SK-N-MC (cell line): ENCODE measurements around the gene HOXA3.

Source experiments
- DNase-seq: peaks from one replicate; pipeline ENCODE4 v3.0.0-alpha.2; 2011; ENCODE audit warnings: low read depth, low spot score
- H3K27ac ChIP-seq: fragments of 200-600 bp; sonication (generic); 2 replicates; pipeline ENCODE4 v1.5.1; 2016; ENCODE audit warnings: mixed run types
- H3K36me3 ChIP-seq: fragments of 200-600 bp; sonication (generic); 2 replicates; pipeline ENCODE4 v1.6.1; 2017; ENCODE audit warnings: antibody characterized with exemption, low read length, mixed read lengths; ENCODE audit not compliant: insufficient read depth
- H3K4me3 ChIP-seq: fragments of 200-600 bp; sonication (generic); 2 replicates; pipeline ENCODE4 v1.5.1; 2016
- H3K9ac ChIP-seq: fragments of 200-600 bp; sonication (generic); 2 replicates; pipeline ENCODE4 v1.8.0; 2017; ENCODE audit warnings: mixed run types, mixed read lengths; ENCODE audit not compliant: insufficient read length
- H3K9me3 ChIP-seq: fragments of 200-600 bp; sonication (generic); 2 replicates; pipeline ENCODE4 v1.6.1; 2017; ENCODE audit warnings: low read depth, mild to moderate bottlenecking, antibody characterized with exemption, low read length, moderate library complexity, mixed read lengths
- EZH2 ChIP-seq: fragments of 200-600 bp; sonication (generic); IDR thresholded peaks from one replicate; pipeline ENCODE4 v1.6.1; 2017; ENCODE audit warnings: antibody characterized with exemption
- FOXP2 ChIP-seq: optimal IDR thresholded peaks from 2 replicates; pipeline ENCODE3; 2011; ENCODE audit warnings: mild to moderate bottlenecking, moderate library complexity; ENCODE audit not compliant: insufficient read depth; ENCODE audit errors: extremely low read length, control extremely low read depth
- POLR2AphosphoS5 ChIP-seq: IDR thresholded peaks from 2 replicates; pipeline ENCODE4 v1.6.1; 2012; ENCODE audit warnings: mild to moderate bottlenecking, low read depth, low read length, borderline replicate concordance

Gene HOXA3

GRCh38 chr7:27117887-27118491 lies 34.4 kb downstream of the HOXA3 start:
- H3K27ac ChIP-seq, result no peak overlapping the region
- no peak overlapping the region for H3K4me3 ChIP-seq
- no peaks in the 10 kb centered on the region for H3K9me3 ChIP-seq
- no peak for DNase-seq
- no peak for TF ChIP-seq POLR2AphosphoS5
- H3K9ac ChIP-seq, result no peak overlapping the region
- no peaks in the 10 kb centered on the region for H3K36me3 ChIP-seq

DNA sequence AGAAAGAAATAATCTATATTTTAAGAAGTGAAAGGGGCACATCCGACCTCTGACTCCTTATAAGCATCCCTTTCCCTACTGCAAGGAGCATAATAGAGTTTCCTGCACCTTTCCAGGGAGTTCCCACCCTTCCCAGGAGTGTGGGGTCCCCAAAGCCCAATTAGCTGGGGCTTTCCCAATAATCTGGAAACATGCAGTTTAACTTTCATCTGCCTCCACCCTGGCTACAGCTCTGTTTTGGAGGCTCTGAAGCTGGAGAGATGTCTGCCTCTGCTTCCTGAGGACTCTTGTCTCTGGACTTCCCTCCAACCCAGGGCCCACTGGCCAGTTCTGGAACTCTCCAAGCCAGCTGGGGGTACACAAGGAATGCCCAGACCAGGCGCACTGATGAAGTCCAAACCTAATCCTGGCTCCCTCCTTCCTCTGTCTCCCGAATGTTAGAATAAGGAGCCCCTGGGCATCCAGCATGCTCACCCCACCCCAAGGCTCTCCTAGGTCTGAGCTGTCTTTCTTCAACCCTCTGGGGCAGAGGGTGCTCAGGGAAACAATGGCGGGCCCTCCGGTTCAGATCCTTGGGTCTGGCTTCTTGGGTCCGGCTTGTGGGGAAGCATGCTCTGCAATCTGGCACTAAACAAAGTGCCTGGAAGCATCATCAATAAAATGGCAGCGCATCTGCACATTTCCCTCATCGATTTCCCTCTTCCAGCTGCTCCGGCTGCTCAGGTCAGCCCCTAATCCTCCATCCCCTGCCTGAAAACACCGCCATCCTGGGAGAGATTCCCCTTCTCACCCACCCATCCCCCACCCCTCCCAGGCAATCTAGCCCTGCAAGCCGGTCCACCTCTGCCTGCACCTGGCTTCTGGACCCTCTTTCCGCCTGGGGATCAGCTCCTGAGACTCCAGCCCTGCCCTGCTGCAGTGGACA lies 35.2 kb downstream of the HOXA3 start:
- H3K36me3 ChIP-seq, result no peaks in the 10 kb centered on the region
- no peak for TF ChIP-seq POLR2AphosphoS5
- TF ChIP-seq FOXP2, result no peak
- TF ChIP-seq EZH2, result no peak
- H3K9me3 ChIP-seq, result no peaks in the 10 kb centered on the region
- H3K4me3 ChIP-seq, result no peak overlapping the region
- H3K27ac ChIP-seq, result no peak overlapping the region
- DNase-seq, result no peak
- H3K9ac ChIP-seq, result no peak overlapping the region

- no peak for TF ChIP-seq FOXP2
- no peak for TF ChIP-seq POLR2AphosphoS5
- TF ChIP-seq EZH2, result no peak
Measured at GRCh38 chr7:27116031-27116961, 36.1 kb downstream of the HOXA3 start.

GRCh38 chr7:27115221-27116026 lies 37.0 kb downstream of the HOXA3 start:
- Histone ChIP-seq H3K4me3 (no peak overlapping the region; the same call in 1 of the 2 replicates), H3K36me3 (no peaks in the 10 kb centered on the region), H3K9ac (no peak overlapping the region), H3K9me3 (no peaks in the 10 kb centered on the region), H3K27ac (no peak overlapping the region)
- no peak for TF ChIP-seq FOXP2
- peak; percentile 99 for TF ChIP-seq EZH2
- TF ChIP-seq POLR2AphosphoS5, result no peak
- DNase-seq, result no peak

More at GRCh38 chr7:27116031-27116961, 36.1 kb downstream of the HOXA3 start:
- no peaks in the 10 kb centered on the region for H3K36me3 ChIP-seq
- H3K27ac ChIP-seq, result no peak overlapping the region
- DNase-seq, result no peak
- H3K9me3 ChIP-seq, result no peaks in the 10 kb centered on the region
- H3K9ac ChIP-seq, result no peak overlapping the region
- no peak overlapping the region for H3K4me3 ChIP-seq

DNA sequence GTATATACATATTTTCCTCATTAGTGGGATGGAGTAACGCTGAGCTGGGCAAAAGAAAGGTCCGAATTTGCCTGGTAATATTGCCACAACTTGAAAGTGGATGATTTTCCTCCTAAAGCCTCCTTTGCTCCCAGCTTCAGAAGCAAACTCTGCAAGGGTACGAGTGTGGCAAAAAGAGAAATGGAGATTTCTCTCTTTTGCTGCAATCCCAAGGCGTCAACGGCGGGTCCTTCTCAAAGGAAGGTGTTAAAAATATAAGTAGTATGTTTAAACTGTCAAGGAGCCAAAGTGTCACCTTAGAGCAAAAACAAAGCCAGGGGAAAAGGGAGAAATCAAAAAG lies 37.5 kb downstream of the HOXA3 start:
- Histone ChIP-seq H3K36me3 (no peaks in the 10 kb centered on the region), H3K27ac (no peak overlapping the region), H3K9ac (no peak overlapping the region), H3K4me3 (no peak overlapping the region; the same call in 1 of the 2 replicates), H3K9me3 (no peaks in the 10 kb centered on the region)
- no peak for DNase-seq
- TF ChIP-seq FOXP2 (no peak), EZH2 (no peak), POLR2AphosphoS5 (no peak)

- Histone ChIP-seq H3K9me3 (no peaks in the 10 kb centered on the region), H3K4me3 (no peak overlapping the region), H3K27ac (no peak overlapping the region), H3K9ac (no peak overlapping the region), H3K36me3 (no peaks in the 10 kb centered on the region)
- no peak for DNase-seq
- TF ChIP-seq POLR2AphosphoS5, result no peak
- no peak for TF ChIP-seq EZH2
- no peak for TF ChIP-seq FOXP2
Measured at GRCh38 chr7:27113991-27114769, 38.2 kb downstream of the HOXA3 start.

DNA sequence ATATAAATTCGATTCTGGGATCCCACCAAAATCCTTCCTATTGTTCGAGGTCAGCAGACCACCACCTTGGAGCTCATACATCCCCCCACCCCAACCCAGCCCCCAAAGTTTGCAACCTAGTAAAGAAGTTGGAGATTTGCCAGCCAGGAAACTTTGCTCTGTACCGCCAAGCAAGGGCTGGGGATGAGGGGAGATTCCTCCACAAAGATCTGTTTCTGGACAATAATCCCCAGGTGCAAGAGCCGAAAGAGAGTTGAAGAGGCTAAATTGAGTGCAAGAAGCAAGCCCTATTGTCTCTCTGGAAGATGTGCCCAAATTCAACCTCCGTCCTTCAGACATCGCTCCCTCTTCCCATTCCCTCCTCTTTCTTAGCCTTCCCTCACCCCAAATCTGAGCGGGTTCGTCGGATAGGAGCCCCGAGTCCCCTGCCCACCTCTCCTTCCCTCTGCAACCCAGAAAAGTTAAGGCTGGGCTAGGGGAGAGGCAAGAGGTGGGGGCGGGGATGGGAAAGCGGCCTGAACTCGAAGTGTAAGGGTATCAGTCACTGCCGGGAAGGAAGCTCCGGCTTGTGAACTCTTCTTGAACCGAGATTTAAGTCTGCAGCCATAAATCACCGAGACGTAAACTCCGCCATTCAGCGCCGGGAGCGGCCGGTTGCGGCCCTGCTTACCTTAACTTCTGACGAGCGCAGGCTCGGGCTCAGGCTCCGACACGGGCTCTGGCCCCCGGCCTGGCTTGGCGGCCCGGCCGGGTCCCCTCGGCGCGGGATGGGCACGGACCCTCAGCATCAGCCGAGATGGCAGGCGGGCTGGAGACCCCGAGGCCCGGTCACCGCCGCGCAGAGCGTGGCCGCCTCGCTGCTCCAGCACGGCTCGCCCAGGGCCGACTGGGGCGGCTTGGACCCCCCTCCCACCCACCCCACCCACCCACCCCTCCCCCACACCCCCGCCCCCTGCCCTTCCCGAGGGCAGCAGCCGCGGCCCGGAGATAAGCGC lies 39.1 kb downstream of the HOXA3 start:
- Histone ChIP-seq H3K9me3 (no peaks in the 10 kb centered on the region), H3K36me3 (no peaks in the 10 kb centered on the region), H3K27ac (no peak overlapping the region), H3K4me3 (no peak overlapping the region), H3K9ac (no peak overlapping the region)
- TF ChIP-seq EZH2 (no peak), FOXP2 (no peak)
- DNase-seq, result no peak
